ENCODE measurements around the gene CHFR. TPM values are rescaled to one million over a fixed set of nuclear protein-coding genes. Genes with fewer than 3 reads are reported as not detected.

CHFR gene
- total RNA-seq, 2 experiments from 2014 or later = 38.2 to 55.9 TPM

- H3K4me1 ChIP-seq (ENCODE audit: insufficient read depth, low read length, poor library complexity, severe bottlenecking) = peaks cover 22% of the 10 kb centered on the region
- H3K4me2 ChIP-seq (ENCODE audit: low read length) = no peak overlapping the region
- H4K20me1 ChIP-seq (ENCODE audit: insufficient read depth, low read length) = peaks cover 10% of the 10 kb centered on the region; the same call in 1 of the 2 replicates
- H2AFZ ChIP-seq (ENCODE audit: low read length) = no peak overlapping the region
- no peak overlapping the region for H3K27ac ChIP-seq (ENCODE audit: low read depth, low read length, poor library complexity, severe bottlenecking)
- H3K9me2 ChIP-seq (ENCODE audit: insufficient read depth, low read length) = no peaks in the 10 kb centered on the region
- H3K79me2 ChIP-seq (ENCODE audit: insufficient read depth, low read depth, low read length) = peaks cover 17% of the 10 kb centered on the region
- peaks cover 12% of the 10 kb centered on the region; the same call in 1 of the 2 replicates for H3K36me3 ChIP-seq (ENCODE audit: insufficient read depth, low read length)
- H3K9me3 ChIP-seq (ENCODE audit: low read length) = no peaks in the 10 kb centered on the region
- no peak for DNase-seq (ENCODE audit: low spot score)
- H3K4me3 ChIP-seq (ENCODE audit: low read depth, low read length, poor library complexity, severe bottlenecking) = no peak overlapping the region
- no peak for TF ChIP-seq CTCF (conservative IDR thresholded peaks at IDR 0.05; ENCODE audit: low read length)
- TF ChIP-seq EZH2phosphoT487 (IDR thresholded peaks at IDR 0.05; ENCODE audit: borderline replicate concordance, low read depth, low read length) = no peak
- ChIA-PET CTCF (ENCODE audit: unreplicated experiment) (no interaction called here), POLR2A (no interaction called here)
- intact Hi-C loops (cut with micrococcal nuclease; ENCODE audit: unreplicated experiment) = no loop called here
- BruUV-seq (replicated peaks) = no TSS peak
Measured at GRCh38 chr12:132831771-132832170, 55.6 kb downstream of the CHFR start.

GRCh38 chr12:132828706-132829534 lies 58.5 kb downstream of the CHFR start, which contains the start of gene GOLGA3:
GOLGA3 (minus strand) TSS chr12:132828869; CDS start chr12:132822128, 6,741 bp downstream.
- Histone ChIP-seq H3K36me3 (ENCODE audit: insufficient read depth, low read length) (peaks cover 40% of the 10 kb centered on the region), H3K4me2 (ENCODE audit: low read length) (peak within 1 kb of the TSS; percentile 77), H3K4me1 (ENCODE audit: insufficient read depth, low read length, poor library complexity, severe bottlenecking) (peaks cover 30% of the 10 kb centered on the region), H3K4me3 (ENCODE audit: low read depth, low read length, poor library complexity, severe bottlenecking) (peak within 1 kb of the TSS; percentile 100), H3K79me2 (ENCODE audit: insufficient read depth, low read depth, low read length) (peaks cover 46% of the 10 kb centered on the region), H3K9me2 (ENCODE audit: insufficient read depth, low read length) (no peaks in the 10 kb centered on the region), H2AFZ (ENCODE audit: low read length) (peak within 1 kb of the TSS; percentile 71; the same call in 1 of the 2 replicates), H4K20me1 (ENCODE audit: insufficient read depth, low read length) (peaks cover 10% of the 10 kb centered on the region; the same call in 1 of the 2 replicates), H3K9me3 (ENCODE audit: low read length) (no peaks in the 10 kb centered on the region), H3K27ac (ENCODE audit: low read depth, low read length, poor library complexity, severe bottlenecking) (peak within 1 kb of the TSS; percentile 76)
- CTCF ChIA-PET (ENCODE audit: unreplicated experiment) = interaction anchor here (0.6 kb wide), 1 partner anchor 58 kb away, joined by 3 read pairs; the partner anchor contains the start of gene CHFR
- TF ChIP-seq CTCF (conservative IDR thresholded peaks at IDR 0.05; ENCODE audit: low read length) = no peak
- no peak for TF ChIP-seq EZH2phosphoT487 (IDR thresholded peaks at IDR 0.05; ENCODE audit: borderline replicate concordance, low read depth, low read length)
- POLR2A ChIA-PET = interaction anchor here (0.6 to 1.4 kb wide), 6 partner anchors 8 to 56 kb away, joined by 3 to 9 read pairs (median 3); no protein-coding TSS in a partner anchor
- intact Hi-C loops (cut with micrococcal nuclease; ENCODE audit: unreplicated experiment) = loop anchor here (1.0 kb wide), 1 partner anchor 9 kb away; no protein-coding TSS in a partner anchor
- no TSS peak for BruUV-seq (replicated peaks)
- DNase-seq (ENCODE audit: low spot score) = peak; percentile 97
